ENCODE data around the gene STAT6.

Gene STAT6

DNA sequence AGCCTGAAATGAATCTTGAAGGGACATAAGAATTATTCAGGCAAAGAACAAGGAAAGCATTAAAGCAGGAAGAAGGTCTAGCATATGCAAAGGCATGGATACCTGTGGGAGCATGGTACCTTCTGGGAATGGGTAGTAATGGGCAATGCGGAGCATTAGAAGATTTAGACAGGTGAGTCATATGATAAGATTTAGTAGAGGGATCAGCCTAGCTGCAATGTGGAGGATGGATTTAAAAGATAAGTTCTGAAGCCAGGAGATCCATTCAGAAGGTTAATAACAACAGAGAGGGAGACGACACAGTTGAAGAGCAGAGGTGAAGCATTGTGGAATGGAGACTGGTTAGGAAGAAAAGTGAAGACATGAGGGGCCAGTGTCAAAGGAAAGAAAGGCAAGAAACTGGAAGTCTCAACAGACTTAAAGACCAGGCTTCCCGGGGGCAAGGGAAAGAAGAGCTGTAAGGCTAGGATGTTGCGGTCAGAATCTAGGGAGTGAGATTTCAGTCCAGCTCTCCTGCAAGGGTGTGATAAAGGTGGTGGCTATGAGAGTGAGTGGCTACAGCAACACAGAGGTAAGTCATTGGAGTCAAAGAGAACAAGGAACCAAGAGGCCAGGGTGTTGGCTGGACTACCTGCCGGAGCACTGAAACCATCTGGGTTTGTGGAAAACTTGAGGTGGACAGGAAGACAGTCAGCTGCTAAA, 5.6 kb upstream of the STAT6 start:
- TF ChIP-seq, protein P1, sequence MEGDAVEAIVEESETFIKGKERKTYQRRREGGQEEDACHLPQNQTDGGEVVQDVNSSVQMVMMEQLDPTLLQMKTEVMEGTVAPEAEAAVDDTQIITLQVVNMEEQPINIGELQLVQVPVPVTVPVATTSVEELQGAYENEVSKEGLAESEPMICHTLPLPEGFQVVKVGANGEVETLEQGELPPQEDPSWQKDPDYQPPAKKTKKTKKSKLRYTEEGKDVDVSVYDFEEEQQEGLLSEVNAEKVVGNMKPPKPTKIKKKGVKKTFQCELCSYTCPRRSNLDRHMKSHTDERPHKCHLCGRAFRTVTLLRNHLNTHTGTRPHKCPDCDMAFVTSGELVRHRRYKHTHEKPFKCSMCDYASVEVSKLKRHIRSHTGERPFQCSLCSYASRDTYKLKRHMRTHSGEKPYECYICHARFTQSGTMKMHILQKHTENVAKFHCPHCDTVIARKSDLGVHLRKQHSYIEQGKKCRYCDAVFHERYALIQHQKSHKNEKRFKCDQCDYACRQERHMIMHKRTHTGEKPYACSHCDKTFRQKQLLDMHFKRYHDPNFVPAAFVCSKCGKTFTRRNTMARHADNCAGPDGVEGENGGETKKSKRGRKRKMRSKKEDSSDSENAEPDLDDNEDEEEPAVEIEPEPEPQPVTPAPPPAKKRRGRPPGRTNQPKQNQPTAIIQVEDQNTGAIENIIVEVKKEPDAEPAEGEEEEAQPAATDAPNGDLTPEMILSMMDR (IDR thresholded peaks at IDR 0.05; ENCODE audit: low read depth, low read length): no peak
- no peak overlapping the region for H3K4me3 ChIP-seq (ENCODE audit: low read depth, low read length)

DNA sequence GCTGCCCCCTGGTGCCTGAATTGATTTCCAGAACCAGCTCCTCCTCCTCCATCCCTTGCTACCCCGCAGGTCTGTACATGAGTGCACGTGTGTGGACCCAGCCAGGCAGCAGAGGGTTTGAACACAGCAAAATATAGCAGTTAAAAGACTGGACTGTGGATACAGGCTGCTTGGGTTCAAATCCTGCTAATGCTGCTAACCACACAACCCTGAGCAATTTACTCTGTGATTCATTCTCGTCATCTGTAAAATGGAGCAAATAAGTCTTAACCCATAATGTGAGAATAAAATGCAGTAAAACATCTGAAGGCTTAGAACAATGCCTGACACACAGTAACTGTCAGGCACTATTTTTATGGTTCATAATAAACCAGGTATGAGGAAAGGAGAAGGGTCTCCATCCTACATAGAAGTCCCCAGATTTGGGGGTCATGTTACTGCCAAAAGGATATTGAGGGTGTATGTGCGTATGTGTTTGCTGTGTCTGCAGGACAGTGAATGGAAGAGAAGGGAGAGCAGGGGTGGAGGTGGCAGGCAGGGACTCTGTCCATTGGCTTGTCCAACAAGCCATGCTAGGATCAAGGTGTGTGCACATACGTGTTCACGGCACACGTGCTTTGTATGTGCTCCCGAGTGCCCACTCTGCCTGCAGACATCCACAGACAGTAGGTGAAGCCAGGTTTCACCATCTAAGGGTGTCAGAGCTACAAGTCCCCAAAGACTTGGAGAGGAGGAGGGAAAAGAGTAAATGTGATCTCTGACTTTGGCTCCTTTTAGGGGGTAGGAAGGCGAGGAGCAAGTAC, 1.5 kb upstream of the STAT6 start:
- TF ChIP-seq, protein P1 (IDR thresholded peaks at IDR 0.05; ENCODE audit: low read depth, low read length): no peak
- peak overlapping the region; percentile 81; the same call in 1 of the 2 replicates for H3K4me3 ChIP-seq (ENCODE audit: low read depth, low read length)

DNA sequence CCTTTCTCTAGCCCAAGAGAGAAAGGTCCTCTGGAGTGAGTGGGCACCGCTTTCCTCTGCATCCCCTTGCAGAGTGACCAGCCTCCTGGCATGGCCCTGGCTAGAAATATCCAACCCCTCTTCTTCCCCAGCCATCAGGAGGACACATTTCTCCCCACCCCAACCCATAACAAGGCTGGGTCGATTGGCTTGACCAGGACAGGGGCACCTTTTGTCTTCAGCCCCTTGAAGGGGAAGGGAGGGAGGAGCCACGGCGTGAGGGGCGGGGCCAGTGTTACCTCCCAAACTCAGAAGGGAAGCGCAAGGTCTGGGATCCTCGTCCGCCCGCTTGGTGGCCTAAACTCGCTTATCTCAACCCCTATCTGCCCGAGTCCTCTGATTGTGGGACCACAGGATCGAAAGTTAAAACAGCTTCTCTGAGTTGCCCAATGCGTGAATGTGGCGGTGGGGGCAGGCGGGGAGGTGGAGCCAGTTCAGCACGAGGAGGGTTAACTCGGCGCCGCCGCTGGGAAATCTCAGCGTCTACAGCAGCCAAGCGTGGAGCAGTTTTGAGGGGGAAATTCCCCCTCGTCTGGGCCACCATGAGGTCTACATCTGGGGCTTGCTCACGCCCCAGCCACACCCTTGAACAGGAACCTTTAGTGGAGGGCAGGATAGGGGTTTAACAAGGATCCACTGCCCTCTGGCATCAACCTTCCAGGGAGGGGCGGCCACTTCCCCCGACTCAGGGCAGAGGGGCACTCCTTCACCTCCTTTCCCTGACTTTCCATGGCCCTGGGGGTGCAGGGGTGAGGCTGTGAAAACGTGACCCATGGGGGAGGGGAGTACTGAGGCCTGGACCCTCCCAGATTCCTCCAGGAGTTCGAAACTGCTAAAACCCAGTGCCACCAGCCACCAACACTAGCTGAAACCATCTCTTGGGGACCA, 795 bp downstream of the STAT6 start:
- H3K4me3 ChIP-seq (ENCODE audit: low read depth, low read length): peak overlapping the region; percentile 81
- TF ChIP-seq, protein P1 (IDR thresholded peaks at IDR 0.05; ENCODE audit: low read depth, low read length): no peak

DNA sequence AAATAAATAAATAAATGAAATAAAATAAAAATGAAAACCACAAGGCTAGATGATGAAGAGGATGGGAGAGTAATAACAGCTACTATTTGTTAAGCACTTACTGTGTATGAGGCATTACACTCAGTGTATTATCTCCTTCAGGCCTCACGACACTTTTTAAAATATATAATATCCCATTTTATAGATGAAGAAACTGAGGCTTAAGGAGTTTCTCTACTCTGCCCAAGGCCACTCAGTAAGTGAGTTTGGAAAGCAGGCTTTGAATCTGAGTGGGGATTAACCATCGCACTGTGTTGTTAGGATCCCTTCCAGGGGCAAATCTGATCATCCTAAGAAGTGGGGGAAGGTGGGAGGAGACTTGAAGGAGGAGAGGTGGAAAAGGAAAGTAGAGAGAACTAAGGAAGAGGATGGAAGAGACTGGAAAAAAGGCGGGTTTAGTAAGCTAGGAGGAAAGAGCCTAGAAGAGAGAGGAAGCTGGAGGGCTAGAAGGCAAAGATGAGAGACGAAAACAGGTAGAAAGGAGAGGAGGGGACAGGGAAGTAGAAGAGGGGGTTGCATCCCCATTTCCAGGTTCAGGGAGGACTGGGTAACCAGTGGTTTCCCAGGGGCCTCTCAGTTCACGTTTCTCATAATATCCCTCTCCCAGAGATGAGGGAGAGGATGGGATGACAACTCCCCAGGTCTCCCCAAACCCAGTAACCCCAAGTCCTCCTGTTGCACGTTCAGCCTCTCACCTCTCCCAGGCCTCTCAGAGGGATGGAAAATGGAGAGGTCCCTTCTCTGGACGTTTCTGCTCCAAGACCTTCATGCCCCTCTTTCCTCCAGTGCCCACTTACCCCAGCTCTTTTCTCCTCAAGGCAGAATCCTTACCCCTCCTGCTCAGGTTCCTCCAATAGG, 1.7 kb downstream of the STAT6 start:
- TF ChIP-seq, protein P1 (IDR thresholded peaks at IDR 0.05; ENCODE audit: low read depth, low read length): no peak
- peak overlapping the region; percentile 81 for H3K4me3 ChIP-seq (ENCODE audit: low read depth, low read length)

DNA sequence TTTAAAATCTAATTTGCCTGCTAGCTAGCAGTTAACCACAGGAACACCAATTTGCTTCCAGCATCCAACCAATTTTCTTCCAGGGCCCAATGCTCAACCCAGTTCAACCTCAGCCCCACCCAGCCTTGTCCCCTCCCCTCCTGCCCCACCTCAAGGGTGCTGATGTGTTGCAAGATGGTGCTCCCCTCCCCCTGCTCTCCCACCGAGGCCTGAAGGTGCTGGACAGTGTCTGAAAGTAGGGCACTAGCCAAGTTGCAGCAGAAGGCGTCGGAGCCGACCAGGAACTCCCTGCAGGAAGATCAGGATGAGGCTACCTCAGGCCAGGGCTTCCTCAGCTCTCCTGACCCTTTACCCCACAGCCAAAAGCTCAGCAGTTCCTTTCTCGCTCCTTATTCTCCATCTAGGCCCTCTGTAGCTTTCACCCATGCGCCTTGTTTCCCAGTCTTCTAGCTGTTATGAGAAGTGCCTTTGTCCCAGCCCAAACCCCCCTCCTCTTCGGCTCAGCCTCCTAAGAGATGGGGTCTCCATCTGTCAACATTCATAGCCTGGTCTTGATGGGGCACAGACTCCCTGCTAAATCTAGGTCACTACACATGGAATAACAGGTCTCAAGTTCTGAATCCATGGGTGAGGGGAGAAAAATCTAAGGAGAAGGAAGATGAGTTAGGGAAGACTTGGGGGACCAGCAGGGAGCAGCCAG, 3.6 kb downstream of the STAT6 start:
- no peak overlapping the region for H3K4me3 ChIP-seq (ENCODE audit: low read depth, low read length)
- TF ChIP-seq, protein P1 (IDR thresholded peaks at IDR 0.05; ENCODE audit: low read depth, low read length): no peak
